ENCODE data around the gene PTDSS2. TPM values are rescaled to one million over a fixed set of nuclear protein-coding genes. Genes with fewer than 3 reads are reported as not detected.
A peak's percentile ranks its signal among the peaks of the same experiment; 100 is the strongest.

Gene PTDSS2
- total and polyA plus RNA-seq, 4 experiments from 2014 or later = 5.5 to 26.1 (median 14.8) TPM

DNA sequence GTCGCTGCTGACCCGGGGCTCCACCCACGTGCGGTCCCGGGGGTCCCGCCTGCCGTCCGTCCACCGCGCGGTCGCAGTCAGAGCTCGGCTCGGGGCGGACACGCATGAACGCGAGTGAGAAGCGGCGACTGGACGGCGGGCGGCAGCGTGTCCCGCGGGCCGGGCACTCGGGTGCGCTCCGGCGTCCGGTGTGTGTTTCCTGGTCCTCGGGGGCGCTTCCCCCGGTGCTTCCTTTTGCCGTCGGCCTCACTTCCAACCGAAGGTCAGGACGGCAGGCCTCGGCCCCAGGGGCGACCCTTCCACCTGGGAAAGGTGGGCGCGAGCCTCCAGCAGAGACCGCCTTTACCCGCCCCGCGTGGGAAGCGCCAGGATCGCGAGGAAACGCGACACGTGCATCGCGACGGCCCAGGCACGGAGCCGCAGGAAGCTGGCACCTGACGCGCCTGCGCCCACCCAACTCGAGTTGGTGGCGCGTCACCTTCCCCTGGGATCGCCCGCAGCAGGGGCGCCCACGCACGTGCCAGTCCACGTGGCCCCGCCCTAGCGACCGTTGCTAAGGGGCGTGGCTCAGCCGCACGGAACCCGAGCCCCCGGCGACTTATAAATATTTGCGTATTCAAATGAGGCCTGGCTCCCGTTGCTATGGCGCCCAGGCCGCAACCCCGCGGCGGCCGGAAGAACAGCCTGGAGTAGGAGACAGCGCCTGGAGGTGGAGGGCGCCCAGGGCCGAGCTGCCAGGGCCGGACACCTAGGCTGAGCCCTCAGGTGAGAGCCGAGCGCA, 87.0 kb downstream of the PTDSS2 start, which contains the start of gene LRRC56:
Gene LRRC56, plus strand, starts transcription at position 687 of the 781 bp plus-strand sequence. CDS start 3,158 bp downstream, outside the sequence.
- POLR2A ChIA-PET (ENCODE audit: partially characterized antibody) = interaction anchor here (1.3 to 5.3 kb wide), 19 partner anchors 18 to 220 kb away, joined by 3 to 47 read pairs (median 7); partner anchors contain the start of genes DEAF1, IRF7, LMNTD2 and PHRF1
- H3K36me3 ChIP-seq (ENCODE audit: insufficient read depth, low read length) = peaks cover 14% of the 10 kb centered on the region
- Mint-ChIP-seq H3K27me3 (no peaks in the 10 kb centered on the region), H3K36me3 (peaks cover 0 to 5% of the 10 kb centered on the region in 2 donors), H3K4me1 (peaks cover 4 to 34% (median 16%) of the 10 kb centered on the region in 4 donors), H3K4me3 (peak within 1 kb of the TSS; percentile 90 to 98 (median 96)), H3K9me3 (no peaks in the 10 kb centered on the region), H3K27ac (peak within 1 kb of the TSS; percentile 92 to 98 (median 97))
- peak; percentile 89 to 92 (median 90) for DNase-seq
- H3K4me1 ChIP-seq (ENCODE audit: insufficient read depth, low read length) = peaks cover 40% of the 10 kb centered on the region
- intact Hi-C loops (cut with micrococcal nuclease) = loop anchor here (1.0 to 2.0 kb wide), 4 partner anchors 18 to 158 kb away; partner anchors contain the start of genes DEAF1, LMNTD2, RASSF7 and TMEM80
- peak within 1 kb of the TSS; percentile 11 to 69 for H3K4me3 ChIP-seq (ENCODE audit: low read length in 2 of 2)
- peak within 1 kb of the TSS; percentile 65 for H3K27ac ChIP-seq (ENCODE audit: low read depth, low read length)
- no peaks in the 10 kb centered on the region for H3K9me3 ChIP-seq (ENCODE audit: control insufficient read depth in 1 of 2, low read length in 2 of 2)
- no peaks in the 10 kb centered on the region for H3K27me3 ChIP-seq (ENCODE audit: insufficient read depth, low read length)
- CTCF ChIA-PET (ENCODE audit: partially characterized antibody) = interaction anchor here (1.3 to 1.8 kb wide), 2 partner anchors 18 kb away, joined by 4 to 11 read pairs; no protein-coding TSS in a partner anchor

DNA sequence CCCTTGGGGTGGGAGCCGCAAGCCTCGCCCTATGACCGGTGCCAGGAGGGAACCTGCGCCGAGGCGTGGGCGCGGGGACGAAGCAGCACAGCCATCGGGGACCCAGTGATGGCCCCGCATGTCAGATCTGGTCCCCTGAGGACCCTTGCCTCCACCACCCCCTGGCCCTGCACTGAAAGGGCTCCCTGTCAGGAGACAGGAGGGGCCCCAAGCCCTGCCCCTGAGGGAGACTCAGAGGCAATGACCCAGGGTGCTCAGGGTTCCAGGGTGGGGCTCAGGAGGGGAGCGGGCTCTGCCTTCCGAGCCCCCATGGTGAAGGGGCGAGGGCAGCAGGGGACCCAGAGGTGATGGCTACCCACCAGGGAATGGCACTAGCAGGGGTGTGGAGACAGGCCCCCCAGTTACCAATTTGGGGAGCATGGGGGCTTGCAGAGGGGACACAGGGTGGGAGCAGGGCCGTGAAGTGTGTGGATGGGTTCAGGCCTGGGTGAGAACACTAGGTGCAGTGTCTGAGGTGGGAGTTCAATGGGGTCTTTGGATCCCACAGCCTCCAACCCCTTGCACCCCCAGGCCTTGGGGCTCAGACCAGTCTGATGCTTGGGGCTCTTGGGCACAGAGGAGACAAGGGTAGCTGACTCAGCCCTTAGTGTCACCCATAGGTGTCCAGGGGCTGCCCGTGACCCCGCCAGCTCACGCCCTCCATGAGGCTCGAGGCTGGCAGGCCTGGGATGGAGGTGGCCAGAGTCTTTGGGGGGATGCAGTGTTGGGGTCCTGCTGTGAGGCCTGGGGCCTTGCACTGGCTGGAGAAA, 87.7 kb downstream of the PTDSS2 start:
- ChIA-PET CTCF (ENCODE audit: partially characterized antibody) (interaction anchor here (1.3 kb wide), 1 partner anchor 19 kb away, joined by 4 read pairs; no protein-coding TSS in a partner anchor), POLR2A (ENCODE audit: partially characterized antibody) (interaction anchor here (1.4 to 5.3 kb wide), 8 partner anchors 17 to 221 kb away, joined by 4 to 47 read pairs (median 13); partner anchors contain the start of genes DEAF1, LMNTD2, PHRF1 and PTDSS2)
- H3K27ac ChIP-seq (ENCODE audit: low read depth, low read length) = peak overlapping the region; percentile 65
- Mint-ChIP-seq H3K36me3 (peaks cover 0 to 2% of the 10 kb centered on the region in 2 donors), H3K4me1 (peaks cover 6 to 34% (median 17%) of the 10 kb centered on the region in 4 donors), H3K27me3 (no peaks in the 10 kb centered on the region), H3K4me3 (peak overlapping the region; percentile 61 to 81 (median 70)), H3K9me3 (no peaks in the 10 kb centered on the region), H3K27ac (peak overlapping the region; percentile 82 to 92 (median 85))
- no peaks in the 10 kb centered on the region for H3K9me3 ChIP-seq (ENCODE audit: control insufficient read depth in 1 of 2, low read length in 2 of 2)
- peaks cover 6% of the 10 kb centered on the region for H3K36me3 ChIP-seq (ENCODE audit: insufficient read depth, low read length)
- H3K27me3 ChIP-seq (ENCODE audit: insufficient read depth, low read length) = no peaks in the 10 kb centered on the region
- peak in 1 of 5 donors; percentile 40 for DNase-seq
- H3K4me3 ChIP-seq (ENCODE audit: low read length in 2 of 2) = peak overlapping the region; percentile 11 to 69
- H3K4me1 ChIP-seq (ENCODE audit: insufficient read depth, low read length) = peaks cover 40% of the 10 kb centered on the region
- intact Hi-C loops (cut with micrococcal nuclease) = loop anchor here (1.0 to 2.0 kb wide), 4 partner anchors 17 to 157 kb away; partner anchors contain the start of genes DEAF1, LMNTD2, RASSF7 and TMEM80

DNA sequence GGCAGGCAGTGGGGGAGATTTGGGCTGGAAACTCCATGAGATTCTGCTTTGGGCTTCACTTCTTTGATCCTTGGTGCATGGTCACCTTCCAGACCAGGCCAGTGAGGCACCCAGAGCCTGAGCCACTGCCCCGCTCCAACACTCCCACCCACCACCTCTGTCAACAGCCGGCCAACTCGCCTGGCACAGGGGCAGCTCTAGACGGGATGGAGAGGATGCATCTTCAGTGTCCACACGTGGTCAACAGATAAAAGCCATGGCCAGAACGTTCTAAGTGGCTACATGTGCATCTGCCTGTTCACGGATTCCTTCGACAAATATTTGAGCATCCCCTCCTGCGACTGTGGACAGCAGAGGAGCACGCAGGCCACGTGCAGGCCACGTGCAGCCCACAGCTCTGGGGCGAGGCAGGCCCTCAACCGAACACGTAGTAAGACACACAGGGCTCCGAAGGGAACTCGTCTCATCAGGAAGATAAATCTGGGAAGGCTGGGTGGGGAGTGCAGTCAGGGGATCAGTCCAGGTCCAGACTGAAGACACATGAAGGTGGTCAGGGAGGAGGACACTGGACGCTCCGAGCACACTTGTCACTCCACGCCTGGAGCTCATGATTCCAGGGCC, 88.5 kb downstream of the PTDSS2 start:
- intact Hi-C loops (cut with micrococcal nuclease) = no loop called here
- H3K36me3 Mint-ChIP-seq = peaks cover 0 to 2% of the 10 kb centered on the region in 2 donors
- peak in 1 of 5 donors; percentile 26 for DNase-seq
- Histone ChIP-seq H3K4me1 (ENCODE audit: insufficient read depth, low read length) (peaks cover 40% of the 10 kb centered on the region), H3K27me3 (ENCODE audit: insufficient read depth, low read length) (no peaks in the 10 kb centered on the region), H3K36me3 (ENCODE audit: insufficient read depth, low read length) (peaks cover 2% of the 10 kb centered on the region), H3K9me3 (ENCODE audit: control insufficient read depth in 1 of 2, low read length in 2 of 2) (no peaks in the 10 kb centered on the region), H3K4me3 (ENCODE audit: low read length in 2 of 2) (no peak overlapping the region), H3K27ac (ENCODE audit: low read depth, low read length) (no peak overlapping the region)
- POLR2A ChIA-PET (ENCODE audit: partially characterized antibody) = interaction anchor here (3.9 kb wide), 1 partner anchor 17 kb away, joined by 26 read pairs; no protein-coding TSS in a partner anchor
- H3K27me3 Mint-ChIP-seq = no peaks in the 10 kb centered on the region
- peaks cover 6 to 34% (median 17%) of the 10 kb centered on the region in 4 donors for H3K4me1 Mint-ChIP-seq
- CTCF ChIA-PET (ENCODE audit: partially characterized antibody) = interaction anchor here (1.2 kb wide), 1 partner anchor 17 kb away, joined by 3 read pairs; no protein-coding TSS in a partner anchor
- no peaks in the 10 kb centered on the region for H3K9me3 Mint-ChIP-seq
- peak overlapping the region in 3 of 8 donors; percentile 14 to 74 (median 69) for H3K4me3 Mint-ChIP-seq
- H3K27ac Mint-ChIP-seq = peak overlapping the region; percentile 60 to 92 (median 84)

GRCh38 chr11:539971-540481, 89.9 kb downstream of the PTDSS2 start:
- POLR2A ChIA-PET (ENCODE audit: partially characterized antibody) = no interaction called here
- Histone ChIP-seq H3K27me3 (ENCODE audit: insufficient read depth, low read length) (no peaks in the 10 kb centered on the region), H3K4me1 (ENCODE audit: insufficient read depth, low read length) (peaks cover 28% of the 10 kb centered on the region), H3K9me3 (ENCODE audit: control insufficient read depth in 1 of 2, low read length in 2 of 2) (no peaks in the 10 kb centered on the region), H3K27ac (ENCODE audit: low read depth, low read length) (no peak overlapping the region), H3K4me3 (ENCODE audit: low read length in 2 of 2) (no peak overlapping the region), H3K36me3 (ENCODE audit: insufficient read depth, low read length) (no peaks in the 10 kb centered on the region)
- Mint-ChIP-seq H3K27me3 (no peaks in the 10 kb centered on the region), H3K4me3 (no peak overlapping the region), H3K36me3 (no peaks in the 10 kb centered on the region), H3K9me3 (no peaks in the 10 kb centered on the region), H3K27ac (no peak overlapping the region), H3K4me1 (peaks cover 6 to 26% (median 17%) of the 10 kb centered on the region in 4 donors)
- DNase-seq = peak in 1 of 5 donors; percentile 22
- CTCF ChIA-PET (ENCODE audit: partially characterized antibody) = interaction anchor here (1.1 to 1.2 kb wide), 2 partner anchors 14 to 15 kb away, joined by 3 to 4 read pairs; no protein-coding TSS in a partner anchor
- intact Hi-C loops (cut with micrococcal nuclease) = no loop called here

Other genes with a start within 250 kb of the PTDSS2 start
- gene BET1L, start 242.9 kb upstream of the PTDSS2 start, total RNA-seq = 100 to 1,000 TPM; 122 to 129 TPM
- 10 to 100 TPM; 61.9 to 64.5 TPM for gene BET1L, start 242.9 kb upstream of the PTDSS2 start, polyA plus RNA-seq
- gene RIC8A, start 242.6 kb upstream of the PTDSS2 start, total RNA-seq = 100 to 1,000 TPM in 1 of 2 experiments, 10 to 100 TPM in 1; 96.7 to 111 TPM
- gene RIC8A, start 242.6 kb upstream of the PTDSS2 start, polyA plus RNA-seq = 100 to 1,000 TPM in 1 of 2 donors, 10 to 100 TPM in 1; 91.2 to 106 TPM
- 10 to 100 TPM; 26.5 to 30.7 TPM for gene SIRT3, start 213.9 kb upstream of the PTDSS2 start, total RNA-seq
- 10 to 100 TPM; 11.2 to 11.6 TPM for gene SIRT3, start 213.9 kb upstream of the PTDSS2 start, polyA plus RNA-seq
- gene PSMD13, start 213.3 kb upstream of the PTDSS2 start, total RNA-seq = 100 to 1,000 TPM in 1 of 2 experiments, 10 to 100 TPM in 1; 99.9 to 107 TPM
- 100 to 1,000 TPM; 179 to 247 TPM for gene PSMD13, start 213.3 kb upstream of the PTDSS2 start, polyA plus RNA-seq
- gene NLRP6, start 171.9 kb upstream of the PTDSS2 start, total RNA-seq = 10 to 100 TPM; 25.9 to 26.3 TPM
- 10 to 100 TPM in 1 of 2 donors, 1 to 10 TPM in 1; 1.4 to 10.8 TPM for gene NLRP6, start 171.9 kb upstream of the PTDSS2 start, polyA plus RNA-seq
- 100 to 1,000 TPM; 304 TPM for gene PGGHG, start 161.2 kb upstream of the PTDSS2 start, total RNA-seq
- gene PGGHG, start 161.2 kb upstream of the PTDSS2 start, polyA plus RNA-seq = 1 to 10 TPM; 3.0 to 5.6 TPM
- not detected for gene IFITM5, start 150.8 kb upstream of the PTDSS2 start, total RNA-seq
- not detected for gene IFITM5, start 150.8 kb upstream of the PTDSS2 start, polyA plus RNA-seq
- 100 to 1,000 TPM; 202 to 203 TPM for gene IFITM2, start 142.5 kb upstream of the PTDSS2 start, total RNA-seq
- 1,000 to 10,000 TPM; 2,491 to 3,716 TPM for gene IFITM2, start 142.5 kb upstream of the PTDSS2 start, polyA plus RNA-seq
- gene IFITM1, start 136.2 kb upstream of the PTDSS2 start, total RNA-seq = 100 to 1,000 TPM; 119 to 121 TPM
- 1,000 to 10,000 TPM; 2,073 to 2,173 TPM for gene IFITM1, start 136.2 kb upstream of the PTDSS2 start, polyA plus RNA-seq
- 1 to 10 TPM; 6.2 to 7.2 TPM for gene IFITM3, start 129.4 kb upstream of the PTDSS2 start, total RNA-seq
- gene IFITM3, start 129.4 kb upstream of the PTDSS2 start, polyA plus RNA-seq = 100 to 1,000 TPM in 1 of 2 donors, 1 to 10 TPM in 1; 9.1 to 108 TPM
- 1 to 10 TPM; 2.2 to 2.4 TPM for gene B4GALNT4, start 80.8 kb upstream of the PTDSS2 start, total RNA-seq
- gene B4GALNT4, start 80.8 kb upstream of the PTDSS2 start, polyA plus RNA-seq = not detected
- gene PKP3, start 56.1 kb upstream of the PTDSS2 start, total RNA-seq = not detected
- gene PKP3, start 56.1 kb upstream of the PTDSS2 start, polyA plus RNA-seq = under 1 TPM in 1 of 2 donors, not detected in 1; 0.14 TPM
- 100 to 1,000 TPM; 437 to 440 TPM for gene SIGIRR, start 35.3 kb upstream of the PTDSS2 start, total RNA-seq
- 100 to 1,000 TPM; 235 to 242 TPM for gene SIGIRR, start 35.3 kb upstream of the PTDSS2 start, polyA plus RNA-seq
- 100 to 1,000 TPM; 120 to 123 TPM for gene ANO9, start 8.3 kb upstream of the PTDSS2 start, total RNA-seq
- gene ANO9, start 8.3 kb upstream of the PTDSS2 start, polyA plus RNA-seq = 10 to 100 TPM in 1 of 2 donors, 1 to 10 TPM in 1; 9.4 to 15.5 TPM
- gene RNH1, start 57.0 kb downstream of the PTDSS2 start, total RNA-seq = 100 to 1,000 TPM in 1 of 2 experiments, 10 to 100 TPM in 1; 98.4 to 105 TPM
- 100 to 1,000 TPM; 164 to 187 TPM for gene RNH1, start 57.0 kb downstream of the PTDSS2 start, polyA plus RNA-seq
- gene HRAS, start 85.3 kb downstream of the PTDSS2 start, total RNA-seq = 10 to 100 TPM; 36.7 to 42.5 TPM
- gene HRAS, start 85.3 kb downstream of the PTDSS2 start, polyA plus RNA-seq = 10 to 100 TPM; 12.9 to 28.5 TPM
- gene LRRC56, start 87.2 kb downstream of the PTDSS2 start, total RNA-seq = 1 to 10 TPM; 4.4 to 4.6 TPM
- gene LRRC56, start 87.2 kb downstream of the PTDSS2 start, polyA plus RNA-seq = 1 to 10 TPM in 1 of 2 donors, under 1 TPM in 1; 0.24 to 1.5 TPM
- gene LMNTD2, start 110.5 kb downstream of the PTDSS2 start, total RNA-seq = 1 to 10 TPM; 7.0 to 8.1 TPM
- gene LMNTD2, start 110.5 kb downstream of the PTDSS2 start, polyA plus RNA-seq = 1 to 10 TPM in 1 of 2 donors, under 1 TPM in 1; 0.94 to 1.3 TPM
- 10 to 100 TPM; 52.7 to 55.2 TPM for gene RASSF7, start 110.7 kb downstream of the PTDSS2 start, total RNA-seq
- 10 to 100 TPM; 38.4 to 43.7 TPM for gene RASSF7, start 110.7 kb downstream of the PTDSS2 start, polyA plus RNA-seq
- gene PHRF1, start 126.2 kb downstream of the PTDSS2 start, total RNA-seq = 10 to 100 TPM; 49.2 to 54.5 TPM
- gene PHRF1, start 126.2 kb downstream of the PTDSS2 start, polyA plus RNA-seq = 10 to 100 TPM in 1 of 2 donors, under 1 TPM in 1; 0.93 to 17.0 TPM
- 10 to 100 TPM; 67.6 to 76.6 TPM for gene IRF7, start 165.7 kb downstream of the PTDSS2 start, total RNA-seq
- 10 to 100 TPM; 20.8 to 37.4 TPM for gene IRF7, start 165.7 kb downstream of the PTDSS2 start, polyA plus RNA-seq
- not detected for gene CDHR5, start 174.7 kb downstream of the PTDSS2 start, total RNA-seq
- gene CDHR5, start 174.7 kb downstream of the PTDSS2 start, polyA plus RNA-seq = not detected
- gene SCT, start 176.9 kb downstream of the PTDSS2 start, total RNA-seq = not detected
- gene SCT, start 176.9 kb downstream of the PTDSS2 start, polyA plus RNA-seq = not detected
- gene DRD4, start 187.0 kb downstream of the PTDSS2 start, total RNA-seq = 1 to 10 TPM in 1 of 2 experiments, under 1 TPM in 1; 0.64 to 1.0 TPM
- gene DRD4, start 187.0 kb downstream of the PTDSS2 start, polyA plus RNA-seq = not detected
- gene DEAF1, start 244.9 kb downstream of the PTDSS2 start, total RNA-seq = 10 to 100 TPM; 41.3 to 44.3 TPM
- gene DEAF1, start 244.9 kb downstream of the PTDSS2 start, polyA plus RNA-seq = 10 to 100 TPM; 34.5 to 50.8 TPM
- 10 to 100 TPM; 44.7 to 47.3 TPM for gene TMEM80, start 245.5 kb downstream of the PTDSS2 start, total RNA-seq
- gene TMEM80, start 245.5 kb downstream of the PTDSS2 start, polyA plus RNA-seq = 10 to 100 TPM; 27.0 to 32.6 TPM

Measured in CD4-positive, alpha-beta memory T cell (primary cell).